ENCODE data around the gene CTCF.

The CTCF gene

GRCh38 chr16:67661101-67661761 lies 98.9 kb downstream of the CTCF start:
- no peak for TF ChIP-seq CTCF (IDR thresholded peaks at IDR 0.05; ENCODE audit: low read depth, low read length)
- Histone ChIP-seq H3K9me3 (ENCODE audit: severe bottlenecking) (no peaks in the 10 kb centered on the region), H3K27ac (peak overlapping the region; percentile 61), H3K4me3 (ENCODE audit: low read depth, low read length) (peak overlapping the region; percentile 86), H3K36me3 (peaks cover 57% of the 10 kb centered on the region), H3K27me3 (ENCODE audit: insufficient read depth, low read depth, severe bottlenecking) (no peaks in the 10 kb centered on the region)
- DNase-seq, result no peak

GRCh38 chr16:67661886-67662652 lies 99.7 kb downstream of the CTCF start:
- Histone ChIP-seq H3K27me3 (ENCODE audit: insufficient read depth, low read depth, severe bottlenecking) (no peaks in the 10 kb centered on the region), H3K36me3 (peaks cover 49% of the 10 kb centered on the region), H3K27ac (no peak overlapping the region), H3K4me3 (ENCODE audit: low read depth, low read length) (peak overlapping the region; percentile 86; the same call in 1 of the 2 replicates), H3K9me3 (ENCODE audit: severe bottlenecking) (no peaks in the 10 kb centered on the region)
- no peak for DNase-seq
- no peak for TF ChIP-seq CTCF (IDR thresholded peaks at IDR 0.05; ENCODE audit: low read depth, low read length)

- peaks cover 43% of the 10 kb centered on the region for H3K36me3 ChIP-seq
- H3K4me3 ChIP-seq (ENCODE audit: low read depth, low read length), result no peak overlapping the region
- H3K27me3 ChIP-seq (ENCODE audit: insufficient read depth, low read depth, severe bottlenecking), result no peaks in the 10 kb centered on the region
- H3K9me3 ChIP-seq (ENCODE audit: severe bottlenecking), result no peaks in the 10 kb centered on the region
- no peak overlapping the region for H3K27ac ChIP-seq
- TF ChIP-seq CTCF (IDR thresholded peaks at IDR 0.05; ENCODE audit: low read depth, low read length), result no peak
- DNase-seq, result no peak
Measured at GRCh38 chr16:67662653-67663010, 100.3 kb downstream of the CTCF start.

- no peak overlapping the region for H3K27ac ChIP-seq
- no peaks in the 10 kb centered on the region for H3K9me3 ChIP-seq (ENCODE audit: severe bottlenecking)
- DNase-seq, result peak; percentile 65
- H3K4me3 ChIP-seq (ENCODE audit: low read depth, low read length), result no peak overlapping the region
- H3K36me3 ChIP-seq, result peaks cover 36% of the 10 kb centered on the region
- TF ChIP-seq CTCF (IDR thresholded peaks at IDR 0.05; ENCODE audit: low read depth, low read length), result peak; percentile 60
- no peaks in the 10 kb centered on the region for H3K27me3 ChIP-seq (ENCODE audit: insufficient read depth, low read depth, severe bottlenecking)
Measured at GRCh38 chr16:67663151-67663876, 101.0 kb downstream of the CTCF start.

- Histone ChIP-seq H3K27me3 (ENCODE audit: insufficient read depth, low read depth, severe bottlenecking) (no peaks in the 10 kb centered on the region), H3K27ac (no peak overlapping the region), H3K4me3 (ENCODE audit: low read depth, low read length) (no peak overlapping the region), H3K36me3 (peaks cover 31% of the 10 kb centered on the region), H3K9me3 (ENCODE audit: severe bottlenecking) (no peaks in the 10 kb centered on the region)
- DNase-seq, result no peak
- no peak for TF ChIP-seq CTCF (IDR thresholded peaks at IDR 0.05; ENCODE audit: low read depth, low read length)
Measured at GRCh38 chr16:67663877-67664222, 101.5 kb downstream of the CTCF start.
